GM19035 (cell line): ENCODE results near the gene NLRC5.

Source experiments
- ATAC-seq: cut with Tn5 transposase; IDR thresholded peaks from one replicate; pipeline ENCODE4 v1.9.1; 2021; ENCODE audit not compliant: unreplicated experiment

Gene NLRC5

DNA sequence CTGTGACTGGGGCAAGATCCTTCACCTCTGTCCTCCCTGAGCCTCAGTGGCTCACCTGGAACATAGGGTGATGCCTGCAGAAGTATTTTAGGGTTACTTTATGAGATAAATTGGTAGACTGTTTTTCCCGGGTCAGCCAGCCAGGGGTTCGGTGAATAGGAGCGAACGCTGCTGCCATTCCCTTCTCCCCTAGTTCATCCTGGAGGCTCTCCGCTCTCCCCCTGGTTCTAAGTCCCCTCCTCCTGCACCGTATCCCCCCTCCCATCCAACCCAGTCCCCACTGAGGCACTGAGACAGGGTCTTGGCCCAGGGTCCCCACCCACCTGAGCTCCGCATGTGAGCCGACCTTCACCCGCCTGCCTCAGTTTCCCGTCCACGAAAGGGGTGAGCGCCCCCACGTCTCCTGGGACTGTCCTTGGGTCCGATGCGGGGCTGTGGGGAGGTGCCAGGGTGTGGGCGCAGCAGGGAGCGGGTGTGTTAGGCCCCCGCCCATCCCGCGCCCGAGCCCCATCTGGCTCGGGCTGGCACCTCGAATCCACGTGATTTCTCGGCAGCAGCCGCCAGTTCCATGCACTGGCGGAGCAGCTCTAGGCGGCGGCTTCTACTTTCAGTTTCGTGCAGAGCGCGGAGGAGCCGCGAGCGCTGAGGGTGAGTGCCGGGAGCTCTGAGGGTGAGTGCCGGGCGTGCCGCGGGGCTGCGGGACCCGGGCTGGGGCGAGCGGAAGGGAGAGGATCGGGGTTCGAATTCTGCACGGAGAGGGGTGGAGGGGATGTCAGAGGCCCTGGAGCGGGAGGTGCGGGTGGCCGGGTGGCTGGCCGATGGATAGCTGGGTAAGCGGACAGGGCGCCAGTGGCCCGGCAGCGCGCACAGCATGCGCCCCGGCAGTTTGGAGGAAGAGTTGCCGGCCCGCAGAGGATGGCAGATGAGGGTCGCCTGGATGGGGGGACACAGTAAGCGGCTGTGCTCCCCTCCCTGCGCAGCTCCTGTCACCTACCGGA is at the start of gene NLRC5:
Gene NLRC5 (plus strand): TSS at position 610 of the 998 bp plus-strand sequence. CDS start 31,156 bp downstream, outside the sequence.
- peak; percentile 74 for ATAC-seq

DNA sequence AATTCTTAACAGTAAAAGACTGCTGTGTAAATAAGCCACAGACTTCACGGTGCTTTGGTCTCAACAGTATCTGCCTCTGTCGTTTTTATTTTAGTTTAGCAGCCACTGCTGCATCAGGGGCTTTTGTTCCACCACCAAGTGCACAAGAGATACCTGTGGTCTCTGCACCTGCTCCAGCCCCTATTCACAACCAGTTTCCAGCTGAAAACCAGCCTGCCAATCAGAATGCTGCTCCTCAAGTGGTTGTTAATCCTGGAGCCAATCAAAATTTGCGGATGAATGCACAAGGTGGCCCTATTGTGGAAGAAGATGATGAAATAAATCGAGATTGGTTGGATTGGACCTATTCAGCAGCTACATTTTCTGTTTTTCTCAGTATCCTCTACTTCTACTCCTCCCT is 49.6 kb upstream of the NLRC5 start:
- no peak for ATAC-seq

DNA sequence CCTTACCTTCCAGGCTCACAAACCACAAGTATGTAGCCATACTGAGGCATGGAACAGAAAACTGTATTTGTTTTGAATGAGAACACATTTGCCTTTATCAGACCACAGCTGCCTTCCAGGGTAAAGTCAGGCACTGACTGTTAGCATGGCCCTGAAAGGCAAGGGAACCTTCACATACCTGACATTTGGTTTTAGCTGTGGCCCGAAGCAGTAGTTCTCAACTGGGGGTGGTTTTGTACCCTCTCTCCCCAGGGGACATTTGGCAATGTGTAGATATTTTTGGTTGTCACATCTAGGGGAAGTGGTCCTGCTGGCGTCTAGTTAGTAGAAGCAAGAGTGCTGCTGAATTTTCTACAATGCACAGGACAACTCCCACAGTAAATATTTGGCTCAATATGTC is 48.3 kb upstream of the NLRC5 start:
- no peak for ATAC-seq

DNA sequence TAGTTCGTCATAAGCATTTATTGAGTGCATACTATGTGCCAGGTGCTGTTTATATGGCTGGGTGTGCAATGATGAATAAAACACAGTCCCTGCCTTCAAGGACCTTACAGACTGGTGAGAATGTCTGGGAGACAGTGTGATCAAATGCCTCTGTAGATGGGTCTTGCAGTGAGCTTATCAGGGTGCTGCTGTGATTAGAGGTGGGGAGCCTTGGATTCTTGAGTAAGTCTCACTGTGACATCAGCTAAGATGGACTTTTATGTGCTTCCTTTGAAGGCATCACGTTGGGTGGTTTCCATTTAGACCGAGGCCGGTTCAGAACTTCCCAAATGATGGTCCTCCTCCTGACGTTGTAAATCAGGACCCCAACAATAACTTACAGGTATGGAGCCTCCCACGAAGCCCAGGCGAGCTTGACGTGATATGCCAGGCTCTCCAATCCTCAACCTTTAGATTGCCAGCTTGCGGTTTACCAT is 47.5 kb upstream of the NLRC5 start:
- ATAC-seq: no peak

- ATAC-seq: no peak
Observed at GRCh38 chr16:56943761-56944375, 45.5 kb upstream of the NLRC5 start.

GRCh38 chr16:56944954-56945839 is 44.2 kb upstream of the NLRC5 start:
- no peak for ATAC-seq

DNA sequence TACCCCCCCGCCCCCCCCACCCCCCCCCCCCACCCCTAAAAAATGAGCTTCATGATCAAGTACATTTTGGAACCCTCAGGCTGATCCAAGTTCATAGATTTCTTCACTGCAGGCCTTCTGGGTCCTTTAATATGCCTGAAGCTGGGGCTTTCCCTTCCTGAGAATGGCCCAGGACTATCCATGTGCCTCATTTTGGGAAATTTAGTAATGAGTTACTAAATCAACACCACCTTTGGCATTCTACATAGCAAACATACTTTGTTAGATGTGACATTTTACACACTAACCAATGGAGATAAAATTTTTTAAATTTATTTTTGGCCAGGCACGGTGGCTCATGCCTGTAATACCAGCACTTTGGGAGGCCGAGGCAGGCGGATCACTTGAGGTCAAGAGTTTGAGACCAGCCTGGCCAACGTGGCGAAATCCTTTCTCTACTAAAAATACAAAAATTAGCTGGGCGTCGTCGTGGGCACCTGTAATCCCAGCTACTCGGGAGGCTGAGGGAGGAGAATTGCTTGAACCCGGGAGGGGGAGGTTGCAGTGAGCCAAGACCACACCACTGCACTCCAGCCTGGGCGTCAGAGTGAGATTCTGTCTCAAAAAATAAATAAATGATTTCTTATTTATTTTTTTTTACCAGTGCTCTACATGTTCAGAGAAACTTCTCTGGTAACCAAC is 43.4 kb upstream of the NLRC5 start:
- ATAC-seq: no peak

DNA sequence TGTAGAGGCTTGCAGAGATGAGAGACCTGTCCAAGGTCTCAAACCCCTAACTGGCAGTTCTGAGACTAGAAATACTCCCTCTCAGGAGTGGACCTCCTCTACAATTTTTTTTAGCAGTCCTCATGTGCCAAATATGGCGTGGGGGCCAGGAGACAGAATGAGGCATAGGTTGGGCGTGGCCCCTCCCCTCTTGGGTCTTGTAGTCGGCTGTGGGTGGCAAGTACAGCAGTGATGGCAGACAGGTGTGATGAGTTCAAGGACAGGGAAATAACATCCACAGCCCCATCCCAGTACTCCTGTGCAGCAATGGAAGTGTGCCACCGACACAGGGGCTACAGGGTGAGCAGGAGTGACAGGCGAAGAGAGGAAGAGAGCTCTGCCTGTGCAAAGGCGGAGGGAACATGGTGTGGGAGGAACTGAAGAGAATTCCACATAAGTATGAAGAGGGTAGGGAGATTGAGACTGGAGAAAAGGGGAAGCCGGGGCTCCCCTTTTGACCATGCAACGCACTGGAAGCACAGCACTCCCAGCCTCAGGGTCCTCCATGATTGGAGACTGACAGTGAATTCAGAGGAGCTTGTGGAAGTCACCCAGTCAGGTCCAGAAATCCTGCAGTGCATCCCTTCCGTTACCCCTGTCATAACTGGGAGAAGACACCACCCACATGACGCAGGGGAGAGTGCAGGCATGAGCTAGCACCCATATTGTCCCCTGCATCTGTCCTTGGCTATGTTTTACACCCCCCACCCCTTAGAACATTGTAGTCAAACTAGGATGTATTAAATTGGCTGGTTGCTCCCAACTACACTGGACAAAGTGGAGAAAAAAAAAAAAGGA is 42.4 kb upstream of the NLRC5 start:
- no peak for ATAC-seq

DNA sequence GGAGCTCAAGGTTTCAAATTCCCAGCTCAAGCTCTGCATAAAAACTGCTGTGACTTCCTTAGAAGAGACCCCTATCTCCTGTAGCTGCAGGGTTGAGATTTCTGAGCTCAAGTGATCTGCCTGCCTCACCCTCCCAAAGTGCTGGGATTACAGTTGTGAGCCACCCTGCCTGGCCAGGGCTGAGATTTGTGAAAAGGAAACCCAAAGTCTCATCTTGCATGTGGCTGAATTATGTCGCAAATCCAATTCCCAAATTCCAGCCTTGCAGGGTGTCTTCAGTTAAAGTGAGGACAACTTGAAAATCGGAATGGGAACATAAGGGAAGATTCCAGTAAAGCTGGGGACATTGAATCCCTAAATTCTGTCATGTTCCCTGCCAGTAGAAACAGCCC is 41.8 kb upstream of the NLRC5 start:
- ATAC-seq: no peak

DNA sequence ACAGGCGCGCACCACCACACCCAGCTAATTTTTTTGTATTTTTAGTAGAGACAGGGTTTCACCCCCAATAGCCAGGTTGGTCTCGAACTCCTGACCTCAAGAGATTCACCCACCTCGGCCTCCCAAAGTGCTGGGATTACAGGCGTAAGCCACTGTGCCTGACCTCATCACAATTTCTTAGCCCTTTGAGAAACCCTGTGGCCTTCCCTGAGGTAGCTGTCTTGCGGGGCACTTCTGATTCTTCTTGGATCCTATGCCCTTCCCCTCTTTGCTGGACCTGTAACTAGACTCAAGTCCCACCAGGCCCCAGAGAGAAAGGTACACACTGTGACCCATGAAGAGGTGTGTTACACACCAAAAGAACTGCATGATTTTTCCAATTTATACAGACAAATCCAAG is 41.1 kb upstream of the NLRC5 start:
- no peak for ATAC-seq

GRCh38 chr16:56950051-56950450 is 39.3 kb upstream of the NLRC5 start:
- ATAC-seq: no peak

DNA sequence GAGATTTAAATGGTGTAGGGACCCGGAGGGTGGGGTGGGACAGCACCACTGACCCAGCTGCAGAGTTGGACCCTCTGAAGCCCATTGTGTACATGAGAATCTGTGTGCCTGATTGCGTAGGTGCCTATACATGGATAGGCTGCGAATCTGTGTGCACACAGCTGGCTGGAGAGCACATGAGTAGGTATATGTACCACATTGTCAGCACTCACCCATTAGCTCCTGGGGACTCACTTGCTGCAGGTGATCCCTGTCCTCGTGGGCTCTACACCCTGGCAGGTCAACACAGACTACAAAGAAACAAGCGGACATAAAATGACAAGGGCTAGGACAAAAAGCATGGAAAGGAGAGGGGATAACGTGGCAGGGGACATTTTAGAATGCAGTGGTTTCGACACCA is 38.9 kb upstream of the NLRC5 start:
- no peak for ATAC-seq

DNA sequence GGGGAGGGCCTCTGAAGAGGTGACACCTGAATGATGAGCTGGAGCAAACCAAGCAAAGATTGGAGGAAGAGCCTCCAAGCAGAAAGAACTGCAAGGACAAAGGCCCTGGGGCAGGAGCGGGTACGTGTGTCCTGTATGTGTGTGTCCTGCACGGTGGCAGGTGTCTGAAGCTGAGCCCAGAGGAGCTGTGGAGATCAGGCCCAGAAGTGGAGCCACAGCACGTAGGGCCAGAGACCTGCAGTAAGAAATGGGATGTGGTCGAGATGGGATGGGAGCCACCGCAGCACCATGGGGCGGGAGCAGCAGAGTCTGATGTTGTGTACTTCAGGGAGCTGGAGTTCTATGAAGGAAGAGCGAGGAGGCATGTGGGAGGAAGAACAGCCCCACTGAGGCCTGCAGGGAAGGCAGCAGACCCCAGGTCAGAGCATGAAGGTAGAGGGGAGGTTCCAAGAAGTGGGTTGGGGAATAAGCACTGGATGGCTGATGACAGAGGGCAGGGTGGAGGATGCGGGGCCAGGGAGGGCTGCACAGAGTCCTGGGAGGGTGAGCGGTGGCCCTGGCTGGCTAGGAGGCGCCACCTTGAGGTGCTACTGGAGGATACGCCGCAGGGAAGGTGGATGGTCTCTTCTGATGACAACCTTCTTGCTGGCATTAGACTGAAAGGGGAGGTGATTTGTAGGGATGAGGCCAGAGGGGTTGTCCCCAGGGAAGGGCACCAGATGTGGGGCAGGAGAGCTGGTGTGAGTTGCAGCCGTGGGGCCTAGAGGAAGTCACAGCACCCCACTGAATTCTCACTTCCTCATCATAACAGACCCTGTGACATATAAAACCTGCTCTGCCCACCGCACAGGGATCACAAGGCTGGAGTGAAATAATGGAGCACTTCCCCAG is 38.2 kb upstream of the NLRC5 start:
- no peak for ATAC-seq

DNA sequence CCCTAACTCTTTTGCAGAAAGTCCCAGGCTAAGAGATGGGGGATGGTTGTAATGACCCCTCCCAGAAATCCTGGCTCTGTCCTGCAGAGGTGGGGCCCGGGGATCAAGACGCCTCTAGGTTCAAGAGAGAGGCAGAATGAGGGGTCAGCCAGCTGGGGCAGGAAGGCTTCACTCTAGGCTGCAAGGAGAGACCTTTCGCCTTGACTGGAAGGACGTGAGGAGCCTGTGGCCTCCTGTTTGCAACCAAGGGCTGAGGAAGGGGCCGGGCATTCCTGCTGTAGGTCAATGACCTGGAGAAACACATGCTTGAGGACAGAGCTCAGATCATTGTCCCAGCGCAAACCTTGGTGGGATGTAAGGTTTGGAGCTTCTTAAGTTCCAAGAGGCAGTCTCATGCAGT is 36.4 kb upstream of the NLRC5 start:
- no peak for ATAC-seq

GRCh38 chr16:56956076-56956475 is 33.3 kb upstream of the NLRC5 start:
- ATAC-seq: no peak

- no peak for ATAC-seq
Observed at GRCh38 chr16:56956756-56957155, 32.6 kb upstream of the NLRC5 start.

DNA sequence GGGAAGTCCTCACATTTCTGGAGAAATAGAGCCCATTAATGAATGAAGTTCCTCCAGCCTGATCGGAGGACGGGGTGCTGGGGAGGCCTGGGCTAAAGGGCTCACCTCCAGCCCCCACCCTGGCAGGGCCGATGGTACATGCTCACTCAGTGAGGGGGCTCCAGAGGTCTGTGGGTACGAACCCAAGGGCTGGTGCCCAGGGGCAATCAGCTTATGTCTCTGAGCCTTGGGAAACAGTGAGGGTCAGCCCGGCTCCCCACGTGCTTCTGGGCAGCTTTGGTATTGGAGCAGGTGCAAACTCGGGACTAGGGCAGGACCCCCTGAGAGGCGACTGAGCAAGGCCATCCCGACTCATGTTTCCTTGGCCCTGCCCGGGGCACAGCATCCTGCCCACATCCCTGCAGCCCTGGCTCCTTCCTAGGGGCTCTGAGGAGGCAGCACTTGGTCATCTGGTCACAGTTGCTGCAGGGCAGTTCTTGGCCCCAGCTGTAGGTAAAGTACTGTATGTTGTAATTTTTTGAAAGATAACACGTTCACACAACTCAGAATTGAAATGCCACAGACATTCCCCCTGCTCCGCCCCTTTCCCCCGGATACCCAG is 28.6 kb upstream of the NLRC5 start:
- ATAC-seq: no peak

DNA sequence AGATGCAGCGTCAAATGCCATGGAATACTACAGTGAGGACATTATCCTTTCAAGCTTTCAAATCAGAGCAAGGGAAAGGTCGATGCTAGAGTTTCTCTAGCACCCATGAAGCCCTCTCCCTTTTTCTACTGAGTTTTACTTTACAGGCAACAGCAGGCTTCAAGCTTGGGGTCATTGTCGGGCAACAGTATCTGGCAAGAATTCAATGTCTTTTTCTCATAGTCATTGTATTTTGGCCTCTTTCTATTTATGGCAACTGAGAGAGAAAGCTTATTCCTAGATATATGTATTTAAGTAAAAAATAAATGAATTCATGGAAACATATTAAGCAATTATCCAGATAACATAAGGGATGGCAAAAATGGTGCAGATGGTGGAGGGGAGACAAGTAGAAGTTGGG is 28.0 kb upstream of the NLRC5 start:
- no peak for ATAC-seq
